Peyer's patch (tissue), 4 donors: Measurements from ENCODE around the gene GRM1. TPM values are rescaled to one million over a fixed set of nuclear protein-coding genes. Genes with fewer than 3 reads are reported as not detected.

Experiments used
- DNase-seq, 3 donors: peaks; one replicate each; pipeline ENCODE4 v3.0.0-alpha.2; 2017 to 2019
- H3K27ac ChIP-seq, 4 donors: fragments of 200-600 bp; sonication (generic); one replicate each; pipeline ENCODE4 v1.5.1; 2016 to 2019
- H3K27me3 ChIP-seq, 2 donors: fragments of 200-600 bp; sonication (generic); one replicate each; pipeline ENCODE4 v1.5.1; 2019
- H3K36me3 ChIP-seq, 3 donors: fragments of 200-600 bp; sonication (generic); one replicate each; pipeline ENCODE4 v1.5.1; 2016 to 2019
- H3K4me1 ChIP-seq, 4 donors: fragments of 200-600 bp; sonication (generic); one replicate each; pipeline ENCODE4 v1.5.1; 2016 to 2019
- H3K4me3 ChIP-seq, 4 donors: fragments of 200-600 bp; sonication (generic); 1 replicate in 3 of 4; 2 replicates in 1 of 4; pipeline ENCODE4 v1.5.1; 2016 to 2019; ENCODE audit warnings: mild to moderate bottlenecking in 1 of 4
- H3K9me3 ChIP-seq, 4 donors: fragments of 200-600 bp; sonication (generic); one replicate each; pipeline ENCODE4 v1.5.1; 2016 to 2019; ENCODE audit warnings: mild to moderate bottlenecking in 1 of 4
- POLR2A ChIP-seq, 2 donors: fragments of 450-650 bp; IDR thresholded peaks; one replicate each; pipeline ENCODE4 v1.5.1; 2017; ENCODE audit warnings: antibody characterized with exemption in 2 of 2, mild to moderate bottlenecking in 2 of 2, moderate library complexity in 2 of 2
- total RNA-seq, 4 donors: library from RNA; depleted of rRNA; stranded (reverse); fragments of >200 nt; gene quantifications; one replicate each; pipeline ENCODE4 v1.1.0, GENCODE V29; 2016
- TF ChIP-seq, protein P1 (sequence below), 6 experiments: fragments of 450-650 bp in 4 of 6; fragments of 200-600 bp in 2 of 6; sonication (generic) in 1 of 6; IDR thresholded peaks; one replicate each; pipeline ENCODE4 v1.5.1; 2017 to 2019; ENCODE audit warnings: antibody characterized with exemption in 6 of 6, mild to moderate bottlenecking in 3 of 6, moderate library complexity in 1 of 6

The GRM1 gene
- total RNA-seq, 4 donors from 2014 or later = not detected

- H3K27ac ChIP-seq = no peak overlapping the region
- DNase-seq = no peak
- H3K4me1 ChIP-seq = no peaks in the 10 kb centered on the region
- H3K27me3 ChIP-seq = no peaks in the 10 kb centered on the region
- H3K9me3 ChIP-seq = no peaks in the 10 kb centered on the region
- no peaks in the 10 kb centered on the region for H3K36me3 ChIP-seq
- H3K4me3 ChIP-seq = no peak overlapping the region
- TF ChIP-seq, protein P1, sequence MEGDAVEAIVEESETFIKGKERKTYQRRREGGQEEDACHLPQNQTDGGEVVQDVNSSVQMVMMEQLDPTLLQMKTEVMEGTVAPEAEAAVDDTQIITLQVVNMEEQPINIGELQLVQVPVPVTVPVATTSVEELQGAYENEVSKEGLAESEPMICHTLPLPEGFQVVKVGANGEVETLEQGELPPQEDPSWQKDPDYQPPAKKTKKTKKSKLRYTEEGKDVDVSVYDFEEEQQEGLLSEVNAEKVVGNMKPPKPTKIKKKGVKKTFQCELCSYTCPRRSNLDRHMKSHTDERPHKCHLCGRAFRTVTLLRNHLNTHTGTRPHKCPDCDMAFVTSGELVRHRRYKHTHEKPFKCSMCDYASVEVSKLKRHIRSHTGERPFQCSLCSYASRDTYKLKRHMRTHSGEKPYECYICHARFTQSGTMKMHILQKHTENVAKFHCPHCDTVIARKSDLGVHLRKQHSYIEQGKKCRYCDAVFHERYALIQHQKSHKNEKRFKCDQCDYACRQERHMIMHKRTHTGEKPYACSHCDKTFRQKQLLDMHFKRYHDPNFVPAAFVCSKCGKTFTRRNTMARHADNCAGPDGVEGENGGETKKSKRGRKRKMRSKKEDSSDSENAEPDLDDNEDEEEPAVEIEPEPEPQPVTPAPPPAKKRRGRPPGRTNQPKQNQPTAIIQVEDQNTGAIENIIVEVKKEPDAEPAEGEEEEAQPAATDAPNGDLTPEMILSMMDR (IDR thresholded peaks at IDR 0.05) = no peak
- TF ChIP-seq POLR2A (IDR thresholded peaks at IDR 0.05) = no peak
Measured at GRCh38 chr6:146422789-146423375, 394.0 kb downstream of the GRM1 start.

GRCh38 chr6:146423452-146423851 is 394.6 kb downstream of the GRM1 start:
- Histone ChIP-seq H3K27ac (no peak overlapping the region), H3K4me1 (no peaks in the 10 kb centered on the region), H3K36me3 (no peaks in the 10 kb centered on the region), H3K4me3 (no peak overlapping the region), H3K9me3 (no peaks in the 10 kb centered on the region), H3K27me3 (no peaks in the 10 kb centered on the region)
- no peak for DNase-seq
- TF ChIP-seq POLR2A (IDR thresholded peaks at IDR 0.05) = no peak
- TF ChIP-seq, protein P1 (IDR thresholded peaks at IDR 0.05) = no peak

GRCh38 chr6:146426516-146426915 is 397.7 kb downstream of the GRM1 start:
- DNase-seq = no peak
- no peak for TF ChIP-seq POLR2A (IDR thresholded peaks at IDR 0.05)
- TF ChIP-seq, protein P1 (IDR thresholded peaks at IDR 0.05) = no peak
- Histone ChIP-seq H3K4me3 (no peak overlapping the region), H3K36me3 (no peaks in the 10 kb centered on the region), H3K4me1 (no peaks in the 10 kb centered on the region), H3K27me3 (no peaks in the 10 kb centered on the region), H3K27ac (no peak overlapping the region), H3K9me3 (no peaks in the 10 kb centered on the region)

DNA sequence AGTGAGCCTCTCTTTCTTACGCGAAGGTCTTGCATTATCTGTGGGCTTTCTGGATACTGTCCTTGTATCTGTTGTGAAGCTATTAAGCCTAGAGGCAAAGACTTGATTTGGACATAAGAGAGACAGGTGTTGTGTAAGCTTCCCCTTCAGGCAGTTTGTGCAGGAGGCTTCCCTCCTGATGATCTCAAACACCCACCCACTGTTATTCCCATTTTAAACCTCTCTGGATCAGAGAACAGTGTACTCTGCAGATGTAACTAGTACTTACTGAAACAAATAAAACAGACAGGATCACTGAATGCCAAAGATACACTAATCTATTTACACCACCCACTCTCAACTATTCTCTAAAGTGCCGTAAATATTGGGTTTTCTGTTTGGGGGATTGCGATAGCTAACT is 401.0 kb downstream of the GRM1 start:
- TF ChIP-seq, protein P1 (IDR thresholded peaks at IDR 0.05) = no peak
- TF ChIP-seq POLR2A (IDR thresholded peaks at IDR 0.05) = no peak
- H3K36me3 ChIP-seq = no peaks in the 10 kb centered on the region

DNA sequence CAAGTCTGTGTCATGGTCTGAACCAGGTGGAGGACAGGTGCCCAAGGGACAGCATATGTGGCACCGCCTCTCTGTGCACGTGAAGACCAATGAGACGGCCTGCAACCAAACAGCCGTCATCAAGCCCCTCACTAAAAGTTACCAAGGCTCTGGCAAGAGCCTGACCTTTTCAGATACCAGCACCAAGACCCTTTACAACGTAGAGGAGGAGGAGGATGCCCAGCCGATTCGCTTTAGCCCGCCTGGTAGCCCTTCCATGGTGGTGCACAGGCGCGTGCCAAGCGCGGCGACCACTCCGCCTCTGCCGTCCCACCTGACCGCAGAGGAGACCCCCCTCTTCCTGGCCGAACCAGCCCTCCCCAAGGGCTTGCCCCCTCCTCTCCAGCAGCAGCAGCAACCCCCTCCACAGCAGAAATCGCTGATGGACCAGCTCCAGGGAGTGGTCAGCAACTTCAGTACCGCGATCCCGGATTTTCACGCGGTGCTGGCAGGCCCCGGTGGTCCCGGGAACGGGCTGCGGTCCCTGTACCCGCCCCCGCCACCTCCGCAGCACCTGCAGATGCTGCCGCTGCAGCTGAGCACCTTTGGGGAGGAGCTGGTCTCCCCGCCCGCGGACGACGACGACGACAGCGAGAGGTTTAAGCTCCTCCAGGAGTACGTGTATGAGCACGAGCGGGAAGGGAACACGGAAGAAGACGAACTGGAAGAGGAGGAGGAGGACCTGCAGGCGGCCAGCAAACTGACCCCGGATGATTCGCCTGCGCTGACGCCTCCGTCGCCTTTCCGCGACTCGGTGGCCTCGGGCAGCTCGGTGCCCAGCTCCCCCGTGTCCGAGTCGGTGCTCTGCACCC is 405.2 kb downstream of the GRM1 start:
- DNase-seq = no peak
- H3K4me3 ChIP-seq = peak overlapping the region; percentile 3 to 38 (median 18)

More for the DNA sequence above, 401.0 kb downstream of the GRM1 start:
- no peaks in the 10 kb centered on the region for H3K4me1 ChIP-seq
- H3K4me3 ChIP-seq = no peak overlapping the region
- no peak for DNase-seq
- no peaks in the 10 kb centered on the region for H3K9me3 ChIP-seq
- no peaks in the 10 kb centered on the region for H3K27me3 ChIP-seq
- no peak overlapping the region for H3K27ac ChIP-seq

More for the DNA sequence above, 405.2 kb downstream of the GRM1 start:
- Histone ChIP-seq H3K27ac (no peak overlapping the region), H3K9me3 (no peaks in the 10 kb centered on the region), H3K4me1 (no peaks in the 10 kb centered on the region), H3K27me3 (no peaks in the 10 kb centered on the region), H3K36me3 (no peaks in the 10 kb centered on the region)
- TF ChIP-seq POLR2A (IDR thresholded peaks at IDR 0.05) = no peak
- TF ChIP-seq, protein P1 (IDR thresholded peaks at IDR 0.05) = no peak
